ENCODE results near the gene PSMD14.
A peak's percentile ranks its signal among the peaks of the same experiment; 100 is the strongest.

PSMD14 gene

GRCh38 chr2:161414042-161415033 lies 106.1 kb downstream of the PSMD14 start:
- DNase-seq (ENCODE audit: low spot score), result peak; percentile 25
- H3K27ac ChIP-seq, result no peak overlapping the region
- POLR2A ChIA-PET (ENCODE audit: low non-redundant PET), result no interaction called here
- no peak for TF ChIP-seq CTCF (conservative IDR thresholded peaks at IDR 0.05; ENCODE audit: low read depth)
- CTCF ChIA-PET, result no interaction called here

- ChIA-PET POLR2A (ENCODE audit: low non-redundant PET) (no interaction called here), CTCF (interaction anchor here (0.7 kb wide), 1 partner anchor 472 kb away, joined by 3 read pairs; no protein-coding TSS in a partner anchor)
- no peak for TF ChIP-seq CTCF (conservative IDR thresholded peaks at IDR 0.05; ENCODE audit: low read depth)
- no peak for DNase-seq (ENCODE audit: low spot score)
- no peak overlapping the region for H3K27ac ChIP-seq
Measured at GRCh38 chr2:161415034-161415986, 107.1 kb downstream of the PSMD14 start.

GRCh38 chr2:161415987-161416707 lies 107.9 kb downstream of the PSMD14 start, which contains the start of gene TBR1:
TSS of gene TBR1 (plus strand) at chr2:161416297. CDS start at chr2:161416411, 114 bp downstream.
- ChIA-PET CTCF (interaction anchor here (0.7 kb wide), 1 partner anchor 471 kb away, joined by 3 read pairs; no protein-coding TSS in a partner anchor), POLR2A (ENCODE audit: low non-redundant PET) (no interaction called here)
- TF ChIP-seq CTCF (conservative IDR thresholded peaks at IDR 0.05; ENCODE audit: low read depth), result no peak
- no peak within 1 kb of the TSS for H3K27ac ChIP-seq
- no peak for DNase-seq (ENCODE audit: low spot score)

GRCh38 chr2:161416708-161417437 lies 108.6 kb downstream of the PSMD14 start:
- ChIA-PET POLR2A (ENCODE audit: low non-redundant PET) (no interaction called here), CTCF (no interaction called here)
- H3K27ac ChIP-seq, result no peak overlapping the region
- no peak for DNase-seq (ENCODE audit: low spot score)
- TF ChIP-seq CTCF (conservative IDR thresholded peaks at IDR 0.05; ENCODE audit: low read depth), result no peak

- TF ChIP-seq CTCF (conservative IDR thresholded peaks at IDR 0.05; ENCODE audit: low read depth), result no peak
- H3K27ac ChIP-seq, result no peak overlapping the region
- DNase-seq (ENCODE audit: low spot score), result no peak
- ChIA-PET CTCF (no interaction called here), POLR2A (ENCODE audit: low non-redundant PET) (no interaction called here)
Measured at GRCh38 chr2:161417438-161418274, 109.4 kb downstream of the PSMD14 start.

Data from RWPE1 (cell line).